Uterus (tissue), 4 donors: ENCODE results near the gene PSMG3. TPM values are rescaled to one million over a fixed set of nuclear protein-coding genes. Genes with fewer than 3 reads are reported as not detected.

ENCODE experiments used
- DNase-seq, 2 donors: peaks; one replicate each; pipeline ENCODE4 v3.0.0-alpha.2; 2019 to 2020
- H3K27ac ChIP-seq, 2 donors: fragments of 200-600 bp; sonication (generic); 1 replicate in 1 of 2; 2 replicates in 1 of 2; pipeline ENCODE4 v1.5.1; 2016 to 2018
- H3K27me3 ChIP-seq, 2 donors: fragments of 200-600 bp; sonication (generic); one replicate each; pipeline ENCODE4 v1.5.1; 2018 to 2019; ENCODE audit warnings: control low read depth in 1 of 2
- H3K36me3 ChIP-seq, 2 donors: fragments of 200-600 bp; sonication (generic); one replicate each; pipeline ENCODE4 v1.5.1; 2019; ENCODE audit warnings: control low read depth in 1 of 2
- H3K4me1 ChIP-seq, 2 donors: fragments of 200-600 bp; sonication (generic); one replicate each; pipeline ENCODE4 v1.5.1; 2018 to 2019; ENCODE audit warnings: control low read depth in 1 of 2
- H3K4me3 ChIP-seq, 2 donors: fragments of 200-600 bp; sonication (generic); 1 replicate in 1 of 2; 2 replicates in 1 of 2; pipeline ENCODE4 v1.5.1; 2018 to 2019; ENCODE audit warnings: mild to moderate bottlenecking in 1 of 2
- H3K9me3 ChIP-seq, 2 donors: fragments of 200-600 bp; sonication (generic); one replicate each; pipeline ENCODE4 v1.5.1; 2019; ENCODE audit warnings: control low read depth in 1 of 2
- POLR2A ChIP-seq, 2 donors: fragments of 450-650 bp; IDR thresholded peaks; one replicate each; pipeline ENCODE4 v1.6.1; 2016; ENCODE audit warnings: antibody characterized with exemption in 2 of 2, mild to moderate bottlenecking in 1 of 2, moderate library complexity in 1 of 2
- intact Hi-C: fragments of 100-400 bp; cut with DNase I; formaldehyde crosslinking; loops from one replicate; pipeline ENCODE4 v1.15.1; 2023; ENCODE audit warnings: low total_unique reads
- total RNA-seq, 4 donors: library from RNA; depleted of rRNA in 3 of 4; stranded (reverse); fragments of >200 nt in 3 of 4; gene quantifications; one replicate each; pipeline versions ENCODE4 v1.1.0 to v1.2.4, GENCODE V29; 2014 to 2023
- TF ChIP-seq, protein P1 (sequence below), 4 experiments: fragments of 200-600 bp in 2 of 4; fragments of 450-650 bp in 2 of 4; sonication (generic) in 2 of 4; IDR thresholded peaks; one replicate each; pipeline ENCODE4 v1.5.1; 2016 to 2019; ENCODE audit warnings: antibody characterized with exemption in 4 of 4, mild to moderate bottlenecking in 2 of 4, moderate library complexity in 1 of 4
- donor health status: DM: yes; HTN: yes; CAD: no.

Gene PSMG3
- total RNA-seq, 4 donors from 2014 or later, result 16.4 to 143 (median 25.7) TPM

DNA sequence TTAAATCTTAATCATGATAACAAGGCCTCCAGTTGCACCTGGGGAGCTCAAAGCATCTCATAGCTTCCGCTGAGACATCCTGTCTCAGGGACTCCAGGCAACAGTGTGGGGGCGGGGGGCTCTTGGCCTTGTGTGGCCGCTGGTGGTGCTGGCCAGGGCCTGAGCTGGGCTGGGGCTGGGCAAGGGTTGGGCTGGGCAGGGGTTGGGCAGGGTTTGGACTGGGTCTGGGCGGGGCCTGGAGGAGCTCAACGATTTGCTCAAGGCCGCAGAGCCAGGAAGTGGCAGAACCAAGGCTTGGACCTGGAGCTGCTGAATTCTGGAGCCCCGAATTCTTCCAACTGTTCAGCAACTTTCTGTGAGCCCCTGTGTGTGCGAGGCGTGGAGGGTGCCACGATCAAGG is 37.9 kb upstream of the PSMG3 start:
- Histone ChIP-seq H3K4me3 (no peak overlapping the region), H3K27ac (no peak overlapping the region), H3K36me3 (no peaks in the 10 kb centered on the region), H3K4me1 (no peaks in the 10 kb centered on the region), H3K27me3 (no peaks in the 10 kb centered on the region), H3K9me3 (no peaks in the 10 kb centered on the region)
- intact Hi-C loops, result no loop called here
- no peak for TF ChIP-seq POLR2A (IDR thresholded peaks at IDR 0.05)
- TF ChIP-seq, protein P1, sequence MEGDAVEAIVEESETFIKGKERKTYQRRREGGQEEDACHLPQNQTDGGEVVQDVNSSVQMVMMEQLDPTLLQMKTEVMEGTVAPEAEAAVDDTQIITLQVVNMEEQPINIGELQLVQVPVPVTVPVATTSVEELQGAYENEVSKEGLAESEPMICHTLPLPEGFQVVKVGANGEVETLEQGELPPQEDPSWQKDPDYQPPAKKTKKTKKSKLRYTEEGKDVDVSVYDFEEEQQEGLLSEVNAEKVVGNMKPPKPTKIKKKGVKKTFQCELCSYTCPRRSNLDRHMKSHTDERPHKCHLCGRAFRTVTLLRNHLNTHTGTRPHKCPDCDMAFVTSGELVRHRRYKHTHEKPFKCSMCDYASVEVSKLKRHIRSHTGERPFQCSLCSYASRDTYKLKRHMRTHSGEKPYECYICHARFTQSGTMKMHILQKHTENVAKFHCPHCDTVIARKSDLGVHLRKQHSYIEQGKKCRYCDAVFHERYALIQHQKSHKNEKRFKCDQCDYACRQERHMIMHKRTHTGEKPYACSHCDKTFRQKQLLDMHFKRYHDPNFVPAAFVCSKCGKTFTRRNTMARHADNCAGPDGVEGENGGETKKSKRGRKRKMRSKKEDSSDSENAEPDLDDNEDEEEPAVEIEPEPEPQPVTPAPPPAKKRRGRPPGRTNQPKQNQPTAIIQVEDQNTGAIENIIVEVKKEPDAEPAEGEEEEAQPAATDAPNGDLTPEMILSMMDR (IDR thresholded peaks at IDR 0.05), result no peak
- no peak for DNase-seq

DNA sequence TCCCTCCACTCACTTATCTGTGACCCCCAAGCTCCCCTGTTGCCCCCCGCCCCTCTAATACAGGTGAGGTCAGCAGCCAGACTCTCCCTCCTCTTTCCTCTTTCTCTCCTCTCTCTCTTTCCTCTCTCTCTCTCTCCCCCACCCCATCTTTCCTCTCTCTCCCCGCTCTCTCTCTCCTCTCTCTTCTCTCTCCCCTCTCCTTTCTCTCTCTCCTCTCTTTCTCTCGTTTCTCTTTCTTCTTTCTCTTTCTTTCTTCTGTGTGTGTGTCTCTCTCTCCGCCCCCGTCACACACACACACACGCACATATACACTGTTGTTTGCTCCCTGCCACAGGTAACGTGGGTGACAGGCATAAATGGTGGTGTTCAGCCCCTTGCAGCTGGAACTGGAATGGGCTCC is 37.2 kb upstream of the PSMG3 start:
- Histone ChIP-seq H3K27me3 (no peaks in the 10 kb centered on the region), H3K4me3 (no peak overlapping the region), H3K9me3 (no peaks in the 10 kb centered on the region), H3K36me3 (no peaks in the 10 kb centered on the region), H3K4me1 (no peaks in the 10 kb centered on the region), H3K27ac (no peak overlapping the region)
- intact Hi-C loops, result no loop called here
- DNase-seq, result no peak
- TF ChIP-seq, protein P1 (IDR thresholded peaks at IDR 0.05), result no peak
- TF ChIP-seq POLR2A (IDR thresholded peaks at IDR 0.05), result no peak

DNA sequence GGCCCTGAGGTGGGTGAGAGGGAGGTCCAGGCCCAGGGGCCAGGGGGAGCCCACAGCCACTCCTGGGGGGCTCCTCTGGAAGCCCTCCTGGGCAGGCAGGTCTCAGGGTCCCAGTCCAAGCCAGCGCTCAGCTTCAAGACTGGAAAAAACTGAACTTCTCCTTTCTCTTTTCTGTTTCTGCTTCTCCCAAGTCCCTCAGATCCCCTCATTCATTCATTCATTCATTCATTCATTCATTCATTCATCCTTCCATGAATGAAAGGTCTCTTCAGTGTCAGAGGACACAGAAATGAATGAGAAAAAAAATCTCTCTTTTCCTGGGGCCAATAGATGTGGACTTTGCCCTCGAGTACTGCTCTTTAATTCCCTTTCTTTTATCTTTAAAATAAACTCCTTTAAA is 34.6 kb upstream of the PSMG3 start:
- intact Hi-C loops, result no loop called here
- no peak for DNase-seq
- Histone ChIP-seq H3K4me3 (no peak overlapping the region), H3K4me1 (no peaks in the 10 kb centered on the region), H3K36me3 (no peaks in the 10 kb centered on the region), H3K9me3 (no peaks in the 10 kb centered on the region), H3K27me3 (no peaks in the 10 kb centered on the region), H3K27ac (no peak overlapping the region)
- TF ChIP-seq, protein P1 (IDR thresholded peaks at IDR 0.05), result no peak
- no peak for TF ChIP-seq POLR2A (IDR thresholded peaks at IDR 0.05)

DNA sequence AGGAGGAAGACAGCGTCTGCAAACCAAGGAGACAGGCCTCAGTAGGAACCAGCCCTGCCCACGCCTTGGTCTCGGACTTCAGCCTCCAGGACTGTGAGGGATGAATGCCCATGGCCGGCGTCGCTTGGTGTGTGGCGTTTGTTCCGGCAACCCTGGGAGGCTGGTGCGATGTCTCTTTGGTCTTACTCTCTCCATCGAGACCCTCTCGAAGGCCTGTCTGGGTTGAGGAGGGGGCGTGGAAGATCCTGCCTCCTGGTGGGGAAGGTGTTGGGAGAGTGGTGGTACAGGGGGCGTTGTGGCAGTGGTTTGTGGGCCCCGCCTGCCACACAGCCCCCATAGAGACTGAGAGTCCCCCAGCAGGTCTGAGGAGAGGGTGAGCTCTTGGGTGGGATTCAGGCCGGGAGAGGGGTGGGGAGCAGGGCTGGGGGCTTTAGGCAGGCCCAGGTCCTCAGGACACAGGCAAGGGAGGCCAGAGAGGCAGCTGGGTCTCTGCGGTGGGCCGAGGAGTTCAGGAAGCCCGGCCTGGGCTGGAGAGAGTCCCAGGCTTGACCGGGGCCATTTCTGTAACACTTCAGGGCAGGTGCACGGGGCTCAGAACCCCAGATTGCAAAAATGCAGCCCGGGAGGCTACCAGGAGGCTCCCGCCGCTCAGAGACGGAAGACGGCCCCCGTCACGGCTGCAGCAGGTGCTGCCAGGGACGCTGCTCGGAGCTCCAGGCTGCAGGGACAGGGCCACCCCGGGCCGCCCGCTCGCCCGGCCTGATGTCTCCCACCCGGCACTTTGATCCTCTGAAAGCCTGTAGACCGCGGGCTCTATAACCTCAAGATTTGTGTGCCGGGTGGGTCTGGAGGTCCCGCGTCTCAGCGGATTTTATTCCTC is 33.8 kb upstream of the PSMG3 start:
- DNase-seq, result no peak
- H3K27me3 ChIP-seq, result no peaks in the 10 kb centered on the region
- no peaks in the 10 kb centered on the region for H3K4me1 ChIP-seq
- H3K4me3 ChIP-seq, result no peak overlapping the region
- no peaks in the 10 kb centered on the region for H3K9me3 ChIP-seq
- no peaks in the 10 kb centered on the region for H3K36me3 ChIP-seq
- intact Hi-C loops, result no loop called here
- no peak for TF ChIP-seq POLR2A (IDR thresholded peaks at IDR 0.05)
- no peak overlapping the region for H3K27ac ChIP-seq

DNA sequence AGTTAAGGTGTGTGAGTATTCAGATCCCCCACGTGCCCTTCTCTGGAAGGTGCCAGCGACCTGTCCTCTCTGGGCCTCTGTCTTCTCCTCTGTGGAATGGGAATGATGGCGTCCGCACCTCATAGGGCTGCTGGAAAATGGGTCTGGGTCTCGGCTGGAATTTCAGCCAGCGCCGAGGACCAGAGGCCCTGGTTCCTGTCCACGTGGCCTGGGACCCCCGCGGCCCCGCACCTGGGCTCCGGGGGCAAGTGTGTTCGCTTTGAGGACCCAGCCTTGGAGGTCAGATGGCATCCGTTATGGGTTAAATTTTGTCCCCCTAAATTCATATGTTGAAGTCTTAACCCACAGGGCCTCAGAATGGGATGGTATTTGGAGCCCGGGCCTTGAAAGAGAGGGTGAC is 32.6 kb upstream of the PSMG3 start:
- no peaks in the 10 kb centered on the region for H3K27me3 ChIP-seq
- no peak overlapping the region for H3K27ac ChIP-seq
- intact Hi-C loops, result no loop called here
- H3K36me3 ChIP-seq, result no peaks in the 10 kb centered on the region
- H3K4me3 ChIP-seq, result no peak overlapping the region
- no peaks in the 10 kb centered on the region for H3K4me1 ChIP-seq
- DNase-seq, result no peak
- TF ChIP-seq, protein P1 (IDR thresholded peaks at IDR 0.05), result no peak
- no peak for TF ChIP-seq POLR2A (IDR thresholded peaks at IDR 0.05)
- no peaks in the 10 kb centered on the region for H3K9me3 ChIP-seq
